SK-N-SH (cell line): ENCODE measurements around the gene SPRED2. TPM values are rescaled to one million over a fixed set of nuclear protein-coding genes. Genes with fewer than 3 reads are reported as not detected.

Experiments
- CTCF ChIA-PET: fragments of 300-600, 350-600 bp; formaldehyde crosslinking; extraction: SDS; loops from one replicate; lab custom pipeline; 2021; lab: Yijun Ruan, JAX
- POLR2A ChIA-PET: fragments of 350-600 bp; sonication (Branson Sonifier 250); formaldehyde crosslinking; extraction: SDS; loops from one replicate; lab custom pipeline; 2020; ENCODE audit warnings: antibody characterized with exemption, inconsistent platforms; lab: Yijun Ruan, JAX
- DNase-seq: peaks from one replicate; pipeline ENCODE4 v3.0.0; 2012
- H2AFZ ChIP-seq: fragments of 200-600 bp; sonication (generic); 2 replicates; pipeline ENCODE4 v1.8.1; 2016; ENCODE audit warnings: antibody characterized with exemption, mild to moderate bottlenecking, low read depth
- H3F3A ChIP-seq: fragments of 200-600 bp; sonication (generic); replicated peaks from 2 replicates; pipeline ENCODE3; 2016; ENCODE audit warnings: antibody characterized with exemption, mild to moderate bottlenecking; ENCODE audit not compliant: insufficient read depth
- H3K27ac ChIP-seq, 2 experiments: fragments of 200-500 bp in 1 of 2; fragments of 200-600 bp in 1 of 2; sonication (Bioruptor generic) in 1 of 2; sonication (generic), shearing (Covaris generic) in 1 of 2; 2 replicates each; pipeline versions ENCODE4 v1.5.1 to v1.6.1; 2014 to 2016; ENCODE audit warnings: low read depth in 2 of 2, inconsistent platforms in 1 of 2, low read length in 1 of 2, mild to moderate bottlenecking in 1 of 2, mixed read lengths in 1 of 2
- H3K27me3 ChIP-seq: fragments of 200-600 bp; sonication (generic), shearing (Covaris generic); 2 replicates; pipeline ENCODE4 v1.6.1; 2016; ENCODE audit warnings: mixed run types; ENCODE audit not compliant: insufficient read depth
- H3K36me3 ChIP-seq, 2 experiments: fragments of 200-500 bp in 1 of 2; fragments of 200-600 bp in 1 of 2; sonication (Bioruptor generic) in 1 of 2; sonication (generic) in 1 of 2; replicated peaks in 1 of 2; 2 replicates each; pipeline versions ENCODE3 to v1.5.1; 2014 to 2016; ENCODE audit warnings: low read length in 1 of 2, mild to moderate bottlenecking in 1 of 2; ENCODE audit not compliant: insufficient read depth in 2 of 2, control insufficient read depth in 1 of 2
- H3K4me1 ChIP-seq, 2 experiments: fragments of 200-500 bp in 1 of 2; fragments of 200-600 bp in 1 of 2; sonication (Bioruptor generic) in 1 of 2; sonication (generic), shearing (Covaris generic) in 1 of 2; 2 replicates each; pipeline versions ENCODE4 v1.5.1 to v1.6.1; 2014 to 2016; ENCODE audit warnings: low read depth in 1 of 2, low read length in 1 of 2, mixed run types in 1 of 2; ENCODE audit not compliant: insufficient read depth in 2 of 2, control insufficient read depth in 1 of 2
- H3K4me2 ChIP-seq: fragments of 200-600 bp; sonication (generic), shearing (Covaris generic); 2 replicates; pipeline ENCODE4 v1.6.1; 2017; ENCODE audit warnings: mixed run types
- H3K4me3 ChIP-seq, 2 experiments: fragments of 200-500 bp in 1 of 2; fragments of 200-600 bp in 1 of 2; sonication (Bioruptor generic) in 1 of 2; sonication (generic), shearing (Covaris generic) in 1 of 2; 2 replicates each; pipeline versions ENCODE4 v1.5.1 to v1.8.1; 2014 to 2016; ENCODE audit warnings: low read depth in 2 of 2, inconsistent platforms in 1 of 2, low read length in 1 of 2, mild to moderate bottlenecking in 1 of 2, mixed read lengths in 1 of 2, moderate library complexity in 1 of 2
- H3K79me2 ChIP-seq: fragments of 200-600 bp; sonication (generic); 2 replicates; pipeline ENCODE4 v1.8.1; 2017; ENCODE audit warnings: mild to moderate bottlenecking; ENCODE audit not compliant: insufficient read depth
- H3K9ac ChIP-seq: fragments of 200-600 bp; sonication (generic); 2 replicates; pipeline ENCODE4 v1.6.1; 2017; ENCODE audit warnings: mixed run types
- H3K9me2 ChIP-seq: fragments of 200-600 bp; sonication (generic); 2 replicates; pipeline ENCODE4 v1.6.1; 2017; ENCODE audit warnings: mixed run types
- H3K9me3 ChIP-seq: fragments of 200-600 bp; sonication (generic); 2 replicates; pipeline ENCODE4 v1.6.1; 2017; ENCODE audit warnings: mixed run types, mild to moderate bottlenecking, moderate library complexity
- H4K20me1 ChIP-seq: fragments of 200-600 bp; sonication (generic); 2 replicates; pipeline ENCODE4 v1.6.1; 2017; ENCODE audit warnings: mild to moderate bottlenecking, mixed run types; ENCODE audit not compliant: insufficient read depth
- ELF1 ChIP-seq: IDR thresholded peaks from 2 replicates; pipeline ENCODE4 v1.4.0; 2012
- EZH2phosphoT487 ChIP-seq: fragments of 200-600 bp; sonication (generic); IDR thresholded peaks from 2 replicates; pipeline ENCODE4 v1.6.1; 2017; ENCODE audit warnings: low read depth, mixed run types, mild to moderate bottlenecking, antibody characterized with exemption, moderate library complexity, borderline replicate concordance
- FOXM1 ChIP-seq: IDR thresholded peaks from 2 replicates; pipeline ENCODE4 v1.4.0; 2012; ENCODE audit warnings: low read depth, mild to moderate bottlenecking
- MXI1 ChIP-seq: IDR thresholded peaks from 2 replicates; pipeline ENCODE4 v1.6.1; 2012; ENCODE audit warnings: mild to moderate bottlenecking, low read depth, low read length, improper control_type of control experiment
- NFIC ChIP-seq: IDR thresholded peaks from 2 replicates; pipeline ENCODE4 v1.4.0; 2012; ENCODE audit warnings: borderline replicate concordance
- PBX3 ChIP-seq: IDR thresholded peaks from 2 replicates; pipeline ENCODE4; 2012
- RAD21 ChIP-seq: IDR thresholded peaks from 2 replicates; pipeline ENCODE4 v1.6.1; 2012; ENCODE audit warnings: mild to moderate bottlenecking, low read length
- RCOR1 ChIP-seq: fragments of 150-350 bp; IDR thresholded peaks from 2 replicates; pipeline ENCODE4 v1.6.1; 2017; ENCODE audit warnings: antibody characterized with exemption, low read length
- SIN3A ChIP-seq: IDR thresholded peaks from 2 replicates; pipeline ENCODE4 v1.6.1; 2012; ENCODE audit warnings: low read depth, mild to moderate bottlenecking, low read length, moderate library complexity, borderline replicate concordance
- TCF12 ChIP-seq: IDR thresholded peaks from 2 replicates; pipeline ENCODE4 v1.4.0; 2012
- YY1 ChIP-seq: IDR thresholded peaks from 2 replicates; pipeline ENCODE4 v1.4.0; 2012; ENCODE audit warnings: low read depth, mild to moderate bottlenecking
- WGBS: methylation state at CpG from one replicate; pipeline ENCODE4 v1.1.6; 2017; ENCODE audit warnings: low lambda C conversion rate; 5-methylcytosine and 5-hydroxymethylcytosine counted together
- polyA plus RNA-seq, 3 experiments: library from polyadenylated mRNA; depleted of rRNA; stranded (reverse); fragments of >200 nt; gene quantifications; 2 replicates each; pipeline ENCODE4 v1.2.3, GENCODE V29; 2012
- TF ChIP-seq, protein P1 (sequence below): IDR thresholded peaks from 2 replicates; pipeline ENCODE4 v1.4.0; 2012; ENCODE audit warnings: low read depth, borderline replicate concordance
- TF ChIP-seq, protein P2 (sequence below): IDR thresholded peaks from 2 replicates; pipeline ENCODE4 v1.6.1; 2012; ENCODE audit warnings: mild to moderate bottlenecking, low read depth, low read length, moderate library complexity

SPRED2 gene
- polyA plus RNA-seq, 1 of the 3 experiments (the other 2 are of a cell fraction): 21.9 TPM

DNA sequence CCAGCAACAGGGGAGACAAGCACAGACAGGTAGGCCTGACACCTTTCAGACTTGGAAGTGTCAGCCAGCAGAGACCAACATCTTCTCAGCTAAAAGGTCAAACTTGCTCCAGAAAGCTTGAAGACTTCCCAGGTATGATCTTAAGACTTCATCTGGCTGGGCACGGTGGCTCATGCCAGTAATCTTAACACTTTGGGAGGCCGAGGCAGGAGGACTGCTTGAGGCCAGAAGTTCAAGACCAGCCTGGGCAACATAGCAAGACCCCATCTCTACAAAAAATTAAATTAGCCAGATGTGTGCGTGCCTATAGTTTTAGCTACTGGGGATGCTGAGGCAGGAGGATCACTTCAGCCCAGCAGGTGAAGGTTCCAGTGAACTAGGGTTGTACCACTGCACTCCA is 39.0 kb upstream of the SPRED2 start (continued):
- TF ChIP-seq, protein P1, sequence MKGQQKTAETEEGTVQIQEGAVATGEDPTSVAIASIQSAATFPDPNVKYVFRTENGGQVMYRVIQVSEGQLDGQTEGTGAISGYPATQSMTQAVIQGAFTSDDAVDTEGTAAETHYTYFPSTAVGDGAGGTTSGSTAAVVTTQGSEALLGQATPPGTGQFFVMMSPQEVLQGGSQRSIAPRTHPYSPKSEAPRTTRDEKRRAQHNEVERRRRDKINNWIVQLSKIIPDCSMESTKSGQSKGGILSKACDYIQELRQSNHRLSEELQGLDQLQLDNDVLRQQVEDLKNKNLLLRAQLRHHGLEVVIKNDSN: no peak
- TF ChIP-seq ELF1 (no peak), SIN3A (no peak), PBX3 (no peak), NFIC (no peak), MXI1 (no peak), YY1 (no peak), FOXM1 (no peak), TCF12 (no peak), EZH2phosphoT487 (no peak), RAD21 (no peak)
- TF ChIP-seq, protein P2, sequence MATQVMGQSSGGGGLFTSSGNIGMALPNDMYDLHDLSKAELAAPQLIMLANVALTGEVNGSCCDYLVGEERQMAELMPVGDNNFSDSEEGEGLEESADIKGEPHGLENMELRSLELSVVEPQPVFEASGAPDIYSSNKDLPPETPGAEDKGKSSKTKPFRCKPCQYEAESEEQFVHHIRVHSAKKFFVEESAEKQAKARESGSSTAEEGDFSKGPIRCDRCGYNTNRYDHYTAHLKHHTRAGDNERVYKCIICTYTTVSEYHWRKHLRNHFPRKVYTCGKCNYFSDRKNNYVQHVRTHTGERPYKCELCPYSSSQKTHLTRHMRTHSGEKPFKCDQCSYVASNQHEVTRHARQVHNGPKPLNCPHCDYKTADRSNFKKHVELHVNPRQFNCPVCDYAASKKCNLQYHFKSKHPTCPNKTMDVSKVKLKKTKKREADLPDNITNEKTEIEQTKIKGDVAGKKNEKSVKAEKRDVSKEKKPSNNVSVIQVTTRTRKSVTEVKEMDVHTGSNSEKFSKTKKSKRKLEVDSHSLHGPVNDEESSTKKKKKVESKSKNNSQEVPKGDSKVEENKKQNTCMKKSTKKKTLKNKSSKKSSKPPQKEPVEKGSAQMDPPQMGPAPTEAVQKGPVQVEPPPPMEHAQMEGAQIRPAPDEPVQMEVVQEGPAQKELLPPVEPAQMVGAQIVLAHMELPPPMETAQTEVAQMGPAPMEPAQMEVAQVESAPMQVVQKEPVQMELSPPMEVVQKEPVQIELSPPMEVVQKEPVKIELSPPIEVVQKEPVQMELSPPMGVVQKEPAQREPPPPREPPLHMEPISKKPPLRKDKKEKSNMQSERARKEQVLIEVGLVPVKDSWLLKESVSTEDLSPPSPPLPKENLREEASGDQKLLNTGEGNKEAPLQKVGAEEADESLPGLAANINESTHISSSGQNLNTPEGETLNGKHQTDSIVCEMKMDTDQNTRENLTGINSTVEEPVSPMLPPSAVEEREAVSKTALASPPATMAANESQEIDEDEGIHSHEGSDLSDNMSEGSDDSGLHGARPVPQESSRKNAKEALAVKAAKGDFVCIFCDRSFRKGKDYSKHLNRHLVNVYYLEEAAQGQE: no peak

DNA sequence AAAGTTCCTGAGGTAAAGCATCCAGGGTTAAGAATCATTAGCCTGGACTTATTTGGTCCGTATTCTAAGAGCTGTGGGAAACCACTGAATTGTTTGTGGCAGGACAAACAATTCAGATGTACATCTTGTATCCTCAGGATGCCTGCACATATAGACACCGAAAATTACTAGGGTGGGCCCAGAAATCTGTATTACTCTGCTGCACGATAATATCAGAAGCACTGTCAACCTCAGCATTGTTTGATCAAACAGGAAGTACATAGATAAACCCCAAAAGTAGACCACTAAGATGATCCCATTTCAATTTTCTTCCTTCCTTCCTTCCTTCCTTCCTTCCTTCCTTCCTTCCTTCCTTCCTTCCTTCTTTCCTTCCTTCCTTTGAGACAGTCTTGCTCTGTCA is 34.2 kb upstream of the SPRED2 start:
- Histone ChIP-seq H3K27me3 (no peaks in the 10 kb centered on the region), H3F3A (no peaks in the 10 kb centered on the region), H3K9me2 (no peaks in the 10 kb centered on the region), H4K20me1 (no peaks in the 10 kb centered on the region), H2AFZ (no peak overlapping the region), H3K36me3 (no peaks in the 10 kb centered on the region), H3K27ac (no peak overlapping the region), H3K9ac (no peak overlapping the region), H3K9me3 (no peaks in the 10 kb centered on the region), H3K79me2 (no peaks in the 10 kb centered on the region), H3K4me1 (peaks cover 12 to 21% of the 10 kb centered on the region in 2 experiments), H3K4me3 (no peak overlapping the region), H3K4me2 (no peak overlapping the region)
- POLR2A ChIA-PET: no interaction called here
- WGBS: 88% methylated on average over 3 of the region's 3 CpGs
- no peak for TF ChIP-seq RCOR1
- CTCF ChIA-PET: no interaction called here
- no peak for DNase-seq
